Mucosa of stomach (tissue), 1 donor: ENCODE data around the gene PDE6G.

Source experiments
- H3K27me3 ChIP-seq: one replicate; pipeline ENCODE4 v1.7.0; 2013; ENCODE audit warnings: mild to moderate bottlenecking, low read length; ENCODE audit not compliant: control insufficient read depth, insufficient read depth
- H3K36me3 ChIP-seq: one replicate; pipeline ENCODE4 v1.7.0; 2013; ENCODE audit warnings: low read length; ENCODE audit not compliant: control insufficient read depth, insufficient read depth
- H3K4me1 ChIP-seq: one replicate; pipeline ENCODE4 v1.7.0; 2013; ENCODE audit warnings: mild to moderate bottlenecking, low read length; ENCODE audit not compliant: control insufficient read depth, insufficient read depth
- H3K4me3 ChIP-seq: one replicate; pipeline ENCODE4 v1.7.0; 2013; ENCODE audit warnings: low read length
- H3K9ac ChIP-seq: one replicate; pipeline ENCODE4 v1.7.0; 2013; ENCODE audit warnings: mild to moderate bottlenecking, low read length, moderate library complexity
- H3K9me3 ChIP-seq: one replicate; pipeline ENCODE4 v1.7.0; 2013; ENCODE audit warnings: mild to moderate bottlenecking, low read length, moderate library complexity; ENCODE audit not compliant: control insufficient read depth
- donor health status: Pancreatic carcinoma.

Gene PDE6G

DNA sequence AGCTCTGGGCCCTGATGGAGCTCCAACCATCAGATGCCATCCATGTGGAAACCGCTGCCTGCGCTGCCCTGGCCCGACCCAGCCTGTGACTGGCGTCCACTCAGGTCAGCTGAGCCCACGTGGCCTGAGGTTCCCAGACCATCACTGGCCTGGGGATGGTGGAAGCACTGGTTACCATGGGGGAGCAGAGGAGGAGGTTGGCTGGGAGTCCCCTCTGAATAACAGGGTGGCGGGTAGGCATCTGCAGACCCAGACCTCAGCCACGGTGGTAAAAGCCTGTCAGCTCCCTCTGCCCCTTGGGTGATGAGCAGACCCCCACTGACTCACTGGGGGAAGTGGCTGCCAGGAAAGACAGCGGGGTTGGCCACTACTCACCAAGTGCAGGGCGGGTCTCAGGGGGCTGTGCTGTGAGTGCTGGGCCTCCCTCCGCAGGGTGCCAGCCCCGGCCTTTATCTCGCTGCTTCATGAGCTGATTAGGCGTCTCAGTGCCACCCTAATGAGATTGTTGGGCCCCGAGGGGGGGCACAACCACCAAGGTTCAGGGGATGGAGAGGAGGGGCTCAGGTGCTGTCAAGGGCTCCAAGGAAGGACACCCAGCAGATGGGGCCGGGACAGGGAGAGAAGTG is at the start of gene PDE6G:
Gene PDE6G (minus strand): TSS at position 425 of the 626 bp plus-strand sequence. CDS start 3,237 bp downstream, outside the sequence.
- Histone ChIP-seq H3K27me3 (peaks cover 4% of the 10 kb centered on the region), H3K9ac (no peak within 1 kb of the TSS), H3K4me1 (peaks cover 15% of the 10 kb centered on the region), H3K4me3 (no peak within 1 kb of the TSS), H3K9me3 (no peaks in the 10 kb centered on the region), H3K36me3 (no peaks in the 10 kb centered on the region)

DNA sequence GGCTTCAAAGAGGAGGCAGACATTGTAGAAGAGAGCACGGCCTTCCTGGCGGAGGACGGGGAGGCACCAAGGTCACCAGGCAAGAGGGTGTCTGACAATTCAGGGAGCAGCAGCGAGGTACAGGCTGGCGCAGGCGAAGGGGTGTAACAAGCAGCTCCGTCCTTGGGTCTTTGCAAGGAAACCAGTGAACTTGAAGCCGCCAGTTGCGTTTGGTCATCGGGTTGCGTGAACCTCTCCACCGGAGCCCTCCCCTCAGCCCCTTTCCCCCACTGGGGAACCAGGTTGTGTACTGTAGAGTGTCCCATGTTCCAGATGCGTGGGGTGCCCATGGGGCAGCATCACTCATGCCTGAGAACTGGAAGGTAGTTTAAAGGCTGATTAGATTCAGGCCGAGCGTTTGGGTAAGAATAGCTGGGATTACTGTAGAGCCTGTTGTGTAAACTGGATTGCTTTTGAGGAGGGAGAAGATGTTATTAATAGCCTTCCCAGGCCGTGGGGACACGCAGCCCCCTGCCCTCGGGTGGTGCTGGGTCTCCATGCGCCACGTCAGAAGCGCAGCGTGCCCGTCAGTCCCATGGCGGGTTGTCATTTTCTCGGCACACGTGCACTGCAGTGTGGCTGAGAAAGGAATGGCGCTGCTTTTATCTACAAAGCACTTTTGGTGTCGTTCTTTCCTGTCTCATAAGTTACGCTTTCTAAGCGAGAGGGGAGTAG is 49.3 kb upstream of the PDE6G start:
- Histone ChIP-seq H3K36me3 (peaks cover 5% of the 10 kb centered on the region), H3K9me3 (no peaks in the 10 kb centered on the region), H3K4me1 (peaks cover 32% of the 10 kb centered on the region), H3K9ac (no peak overlapping the region), H3K4me3 (no peak overlapping the region), H3K27me3 (no peaks in the 10 kb centered on the region)

DNA sequence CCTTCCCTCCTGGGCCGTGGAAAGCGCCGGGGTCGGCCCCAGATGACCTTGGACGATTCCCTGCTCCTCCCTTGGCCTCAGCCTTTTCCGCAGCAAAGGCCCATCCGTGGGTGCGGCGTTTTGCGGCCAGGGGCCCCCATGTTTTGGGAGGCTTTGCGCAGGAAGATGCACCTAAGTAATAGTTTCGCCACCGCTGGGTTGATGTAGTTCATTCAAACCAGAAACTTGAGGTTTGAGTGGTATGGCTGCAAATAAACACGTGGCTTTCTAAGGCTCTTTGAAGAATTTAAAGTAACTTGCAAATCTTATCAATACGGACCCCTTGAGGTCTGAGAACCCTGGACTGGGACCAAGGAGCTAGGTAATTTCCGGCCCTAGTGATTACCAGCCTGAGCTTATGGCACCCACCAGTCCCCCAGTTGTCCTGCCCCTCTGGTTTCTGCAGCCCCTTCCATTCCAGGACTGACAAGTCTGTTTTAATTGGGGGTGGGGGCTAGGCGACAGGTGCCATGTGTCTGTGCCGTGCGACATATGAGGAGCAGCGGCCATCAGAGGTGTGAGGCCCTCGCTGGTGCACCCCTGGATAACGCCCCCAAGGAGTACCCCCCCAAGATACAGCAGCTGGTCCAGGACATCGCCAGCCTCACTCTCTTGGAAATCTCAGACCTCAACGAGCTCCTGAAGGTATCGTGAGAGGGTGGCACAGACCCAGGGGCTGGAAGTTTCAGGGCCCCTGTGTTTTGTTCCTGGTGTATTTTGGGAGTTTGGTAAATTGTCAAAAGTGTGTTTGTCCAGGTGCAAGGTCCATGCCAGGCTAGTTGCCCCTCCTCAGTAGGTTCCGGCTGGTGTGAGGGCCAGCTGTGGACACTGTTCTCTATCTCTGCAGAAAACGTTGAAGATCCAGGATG is 47.7 kb upstream of the PDE6G start:
- Histone ChIP-seq H3K4me1 (peaks cover 22% of the 10 kb centered on the region), H3K9me3 (no peaks in the 10 kb centered on the region), H3K9ac (peak overlapping the region; percentile 96), H3K36me3 (peaks cover 5% of the 10 kb centered on the region), H3K4me3 (peak overlapping the region; percentile 90), H3K27me3 (no peaks in the 10 kb centered on the region)

DNA sequence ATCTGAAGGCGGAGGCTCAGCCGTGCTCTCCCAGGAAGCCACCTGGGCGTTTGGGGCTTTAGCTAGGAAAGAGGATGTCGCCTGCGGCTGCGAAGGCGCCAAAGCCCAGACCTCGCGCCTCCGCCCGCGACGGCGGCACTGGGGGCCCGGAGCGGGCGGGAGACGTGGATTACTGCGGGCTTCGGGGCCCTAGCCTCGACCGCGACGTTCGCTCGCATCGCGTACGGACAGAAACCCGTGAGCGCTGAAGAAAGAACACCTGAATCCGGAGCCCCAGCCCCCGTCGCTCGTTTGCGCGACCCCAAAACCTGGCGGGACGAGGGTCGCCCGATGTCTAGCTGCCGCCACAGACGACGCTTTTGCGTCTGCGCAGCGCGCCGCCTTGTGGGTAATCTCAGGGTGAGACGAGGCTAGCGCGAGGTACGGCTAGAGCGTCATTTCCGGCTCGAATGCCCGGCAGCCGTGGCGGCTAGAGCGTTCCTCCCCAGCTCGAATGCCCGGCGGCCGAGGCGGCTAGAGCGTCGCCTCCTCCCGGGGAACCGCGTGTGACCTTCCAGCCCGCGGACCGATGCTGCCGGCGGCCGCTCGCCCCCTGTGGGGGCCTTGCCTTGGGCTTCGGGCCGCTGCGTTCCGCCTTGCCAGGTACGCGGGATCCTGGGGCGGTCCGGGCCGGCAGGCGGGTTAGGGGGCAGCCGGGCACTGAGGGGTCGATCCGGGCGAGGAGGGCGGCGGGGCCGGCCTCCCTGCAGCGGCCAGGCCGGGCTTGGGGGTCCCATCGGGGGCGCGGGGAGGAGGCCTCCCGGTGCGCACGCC is 46.8 kb upstream of the PDE6G start, which contains the start of gene MRPL12:
Gene MRPL12 (plus strand): TSS at position 434 of the 813 bp plus-strand sequence. CDS start 135 bp downstream, at position 569.
- peaks cover 5% of the 10 kb centered on the region for H3K36me3 ChIP-seq
- H3K27me3 ChIP-seq: no peaks in the 10 kb centered on the region
- H3K4me3 ChIP-seq: peak within 1 kb of the TSS; percentile 90
- peaks cover 22% of the 10 kb centered on the region for H3K4me1 ChIP-seq
- H3K9ac ChIP-seq: peak within 1 kb of the TSS; percentile 96
- H3K9me3 ChIP-seq: no peaks in the 10 kb centered on the region

DNA sequence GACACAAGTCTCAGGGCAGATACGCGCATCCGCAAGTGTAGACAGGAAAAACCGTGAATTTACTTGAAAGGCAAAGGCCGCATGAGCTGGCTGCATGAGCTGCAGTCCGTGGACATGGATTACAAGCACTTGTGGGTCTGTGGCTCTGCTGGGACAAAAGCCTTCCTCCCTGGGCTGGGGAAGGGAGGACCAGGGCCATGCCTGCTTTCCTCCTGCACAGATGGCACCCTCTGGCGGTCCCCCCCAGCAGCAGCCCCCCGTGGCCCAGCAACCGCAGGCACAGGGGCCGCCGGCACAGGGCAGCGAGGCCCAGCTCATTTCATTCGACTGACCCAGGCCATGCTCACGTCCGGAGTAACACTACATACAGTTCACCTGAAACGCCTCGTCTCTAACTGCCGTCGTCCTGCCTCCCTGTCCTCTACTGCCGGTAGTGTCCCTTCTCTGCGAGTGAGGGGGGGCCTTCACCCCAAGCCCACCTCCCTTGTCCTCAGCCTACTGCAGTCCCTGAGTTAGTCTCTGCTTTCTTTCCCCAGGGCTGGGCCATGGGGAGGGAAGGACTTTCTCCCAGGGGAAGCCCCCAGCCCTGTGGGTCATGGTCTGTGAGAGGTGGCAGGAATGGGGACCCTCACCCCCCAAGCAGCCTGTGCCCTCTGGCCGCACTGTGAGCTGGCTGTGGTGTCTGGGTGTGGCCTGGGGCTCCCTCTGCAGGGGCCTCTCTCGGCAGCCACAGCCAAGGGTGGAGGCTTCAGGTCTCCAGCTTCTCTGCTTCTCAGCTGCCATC is 45.1 kb upstream of the PDE6G start:
- no peak overlapping the region for H3K4me3 ChIP-seq
- H3K9me3 ChIP-seq: no peaks in the 10 kb centered on the region
- peaks cover 5% of the 10 kb centered on the region for H3K36me3 ChIP-seq
- H3K9ac ChIP-seq: peak overlapping the region; percentile 96
- H3K4me1 ChIP-seq: peaks cover 22% of the 10 kb centered on the region
- H3K27me3 ChIP-seq: no peaks in the 10 kb centered on the region

DNA sequence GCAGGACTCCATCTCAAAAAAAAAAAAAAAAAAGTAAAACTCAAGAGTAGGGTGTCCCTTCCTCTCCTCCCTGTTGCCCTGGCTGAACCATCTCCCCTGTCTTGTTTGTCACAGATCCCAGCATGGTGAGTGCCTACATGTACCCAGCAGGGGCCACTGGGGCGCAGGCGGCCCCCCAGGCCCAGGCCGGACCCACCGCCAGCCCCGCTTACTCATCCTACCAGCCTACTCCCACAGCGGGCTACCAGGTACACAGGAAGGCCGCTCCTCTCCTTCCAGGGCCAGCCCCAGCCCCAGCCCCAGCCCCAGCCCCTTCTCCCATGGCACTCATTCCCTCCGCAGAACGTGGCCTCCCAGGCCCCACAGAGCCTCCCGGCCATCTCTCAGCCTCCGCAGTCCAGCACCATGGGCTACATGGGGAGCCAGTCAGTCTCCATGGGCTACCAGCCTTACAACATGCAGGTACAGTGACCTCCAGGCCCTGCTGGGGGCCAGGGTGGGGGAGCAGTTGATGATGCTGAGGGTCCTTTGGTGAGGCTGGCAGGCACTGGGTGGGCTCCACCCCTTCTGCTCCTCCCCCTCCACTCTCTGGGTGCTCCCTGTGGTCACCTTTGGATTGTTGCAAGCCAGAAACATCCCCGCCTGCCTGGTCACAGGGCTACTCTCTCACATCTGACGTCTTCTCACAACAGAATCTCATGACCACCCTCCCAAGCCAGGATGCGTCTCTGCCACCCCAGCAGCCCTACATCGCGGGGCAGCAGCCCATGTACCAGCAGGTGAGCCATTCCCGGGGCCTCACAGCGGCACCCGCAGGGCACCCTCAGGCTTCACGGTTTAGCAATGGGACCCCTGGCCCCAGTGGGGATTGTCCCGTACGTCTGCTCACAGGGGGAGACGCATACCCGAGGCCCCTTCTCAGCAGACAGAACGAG is 44.3 kb upstream of the PDE6G start:
- H3K9ac ChIP-seq: no peak overlapping the region
- no peaks in the 10 kb centered on the region for H3K27me3 ChIP-seq
- peaks cover 22% of the 10 kb centered on the region for H3K4me1 ChIP-seq
- peaks cover under 1% of the 10 kb centered on the region for H3K36me3 ChIP-seq
- H3K4me3 ChIP-seq: no peak overlapping the region
- no peaks in the 10 kb centered on the region for H3K9me3 ChIP-seq

DNA sequence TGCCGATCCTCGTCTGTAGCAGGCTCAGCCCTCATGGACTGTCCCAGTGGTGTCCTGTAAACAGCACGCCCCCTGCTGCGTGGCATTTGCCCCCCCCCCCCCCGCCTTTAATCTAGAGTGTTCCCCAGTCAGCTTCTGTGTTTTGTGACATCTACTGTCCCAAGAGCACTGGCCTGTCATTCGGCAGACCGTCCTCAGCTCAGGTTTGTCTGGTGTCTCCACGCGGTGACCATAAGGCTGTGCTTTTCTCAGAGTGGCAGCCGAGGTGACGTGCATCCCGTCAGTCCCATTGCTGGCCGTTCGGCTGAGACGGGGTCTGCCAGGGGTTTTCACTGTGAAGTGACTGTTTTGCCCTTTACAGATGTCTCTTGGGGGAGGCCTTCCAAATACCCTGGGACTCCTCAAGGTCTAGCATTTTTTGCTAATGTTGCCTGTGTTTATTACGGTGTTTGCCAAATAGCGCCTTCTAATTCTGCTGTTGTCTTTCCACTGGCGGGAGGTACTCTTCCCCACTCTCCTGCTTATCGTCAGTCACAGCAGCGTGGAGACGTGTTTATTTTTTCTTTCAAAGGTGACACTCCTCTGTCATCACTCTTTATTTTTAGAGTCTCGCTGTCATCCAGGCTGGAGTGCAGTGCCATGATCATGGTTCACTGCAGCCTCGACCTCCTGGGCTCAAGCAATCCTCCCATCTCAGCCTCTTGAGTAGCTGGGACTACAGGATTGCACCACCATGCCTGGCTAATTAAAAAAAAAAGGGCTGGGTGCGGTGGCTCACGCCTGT is 41.1 kb upstream of the PDE6G start:
- no peak overlapping the region for H3K4me3 ChIP-seq
- no peaks in the 10 kb centered on the region for H3K9me3 ChIP-seq
- no peak overlapping the region for H3K9ac ChIP-seq
- H3K4me1 ChIP-seq: peaks cover 11% of the 10 kb centered on the region
- H3K27me3 ChIP-seq: no peaks in the 10 kb centered on the region
- peaks cover 15% of the 10 kb centered on the region for H3K36me3 ChIP-seq

DNA sequence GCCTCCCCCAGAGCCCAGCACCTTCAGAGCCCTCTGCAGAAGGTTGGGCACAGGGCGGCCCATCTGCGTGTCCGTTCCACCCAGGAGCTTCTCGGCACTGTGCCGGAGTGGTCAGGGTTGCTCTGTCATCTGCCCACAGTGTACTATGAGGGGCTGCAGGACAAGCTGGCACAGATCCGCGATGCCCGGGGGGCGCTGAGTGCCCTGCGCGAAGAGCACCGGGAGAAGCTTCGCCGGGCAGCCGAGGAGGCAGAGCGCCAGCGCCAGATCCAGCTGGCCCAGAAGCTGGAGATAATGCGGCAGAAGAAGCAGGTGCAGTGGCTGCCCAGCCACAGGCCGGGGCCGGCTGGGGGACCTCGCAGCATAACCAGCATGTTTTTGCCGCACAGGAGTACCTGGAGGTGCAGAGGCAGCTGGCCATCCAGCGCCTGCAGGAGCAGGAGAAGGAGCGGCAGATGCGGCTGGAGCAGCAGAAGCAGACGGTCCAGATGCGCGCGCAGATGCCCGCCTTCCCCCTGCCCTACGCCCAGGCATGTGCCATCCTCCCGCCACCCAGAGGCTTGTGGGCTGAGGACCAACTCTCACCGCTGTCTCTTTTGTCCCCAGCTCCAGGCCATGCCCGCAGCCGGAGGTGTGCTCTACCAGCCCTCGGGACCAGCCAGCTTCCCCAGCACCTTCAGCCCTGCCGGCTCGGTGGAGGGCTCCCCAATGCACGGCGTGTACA is 40.0 kb upstream of the PDE6G start:
- H3K4me3 ChIP-seq: no peak overlapping the region
- no peak overlapping the region for H3K9ac ChIP-seq
- peaks cover 1% of the 10 kb centered on the region for H3K4me1 ChIP-seq
- H3K36me3 ChIP-seq: peaks cover 15% of the 10 kb centered on the region
- no peaks in the 10 kb centered on the region for H3K27me3 ChIP-seq
- H3K9me3 ChIP-seq: no peaks in the 10 kb centered on the region

DNA sequence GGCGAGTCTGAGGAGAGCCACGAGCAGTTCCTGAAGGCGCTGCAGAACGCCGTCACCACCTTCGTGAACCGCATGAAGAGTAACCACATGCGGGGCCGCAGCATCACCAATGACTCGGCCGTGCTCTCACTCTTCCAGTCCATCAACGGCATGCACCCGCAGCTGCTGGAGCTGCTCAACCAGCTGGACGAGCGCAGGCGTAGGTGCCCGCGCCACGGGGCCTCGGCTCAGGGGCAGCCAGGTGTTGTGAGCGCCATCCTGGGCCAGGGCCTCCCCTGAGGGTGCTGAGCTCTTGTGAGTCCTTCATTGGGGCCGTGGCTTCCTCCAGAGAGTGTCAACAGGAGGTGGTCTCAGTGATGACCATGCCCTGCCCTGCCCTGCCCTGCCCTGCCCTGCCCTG is 39.5 kb upstream of the PDE6G start:
- Histone ChIP-seq H3K4me1 (no peaks in the 10 kb centered on the region), H3K9ac (no peak overlapping the region), H3K9me3 (no peaks in the 10 kb centered on the region), H3K27me3 (no peaks in the 10 kb centered on the region), H3K4me3 (no peak overlapping the region), H3K36me3 (peaks cover 15% of the 10 kb centered on the region)
